PC-3 (cell line): ENCODE measurements around the gene CUTC. TPM values are rescaled to one million over a fixed set of nuclear protein-coding genes. Genes with fewer than 3 reads are reported as not detected.

Experiments used
- ATAC-seq: fragments of 200-7000 bp; cut with Tn5 transposase; 2 replicates; pipeline ENCODE4 v1.9.1; 2020; ENCODE audit warnings: mild to moderate bottlenecking, moderate library complexity
- BruUV-seq: library from RNA; stranded (reverse); fragments of 400-500 nt; replicated peaks from 2 replicates; lab custom pipeline; 2021; lab: Mats Ljungman, UMichigan
- CTCF ChIA-PET: fragments of 300-600 bp; sonication (Branson Sonifier 250); formaldehyde crosslinking; loops from one replicate; lab custom pipeline; 2022; ENCODE audit warnings: antibody characterized with exemption; lab: Charles Lee
- POLR2A ChIA-PET: fragments of 300-600 bp; sonication (Branson Sonifier 250); formaldehyde crosslinking; loops from one replicate; lab custom pipeline; 2022; ENCODE audit warnings: antibody characterized with exemption; ENCODE audit not compliant: unreplicated experiment; lab: Charles Lee
- DNase-seq: peaks from one replicate; pipeline ENCODE4 v3.0.0-alpha.2; 2015
- H2AFZ ChIP-seq: fragments of 300-600 bp; sonication (generic); 2 replicates; pipeline ENCODE4 v1.6.0; 2016; ENCODE audit warnings: antibody characterized with exemption, low read length
- H3F3A ChIP-seq: fragments of 300-600 bp; sonication (generic); one replicate; pipeline ENCODE4 v1.6.0; 2017; ENCODE audit warnings: antibody characterized with exemption, low read length, control low read depth, mild to moderate bottlenecking; ENCODE audit not compliant: unreplicated experiment
- H3K27ac ChIP-seq: fragments of 300-600 bp; sonication (generic); 2 replicates; pipeline ENCODE4 v1.5.1; 2016; ENCODE audit warnings: mild to moderate bottlenecking, low read length
- H3K27me3 ChIP-seq: fragments of 300-600 bp; sonication (generic); 2 replicates; pipeline ENCODE4 v1.6.1; 2016; ENCODE audit warnings: low read length, mixed read lengths
- H3K36me3 ChIP-seq: fragments of 300-600 bp; sonication (generic); 2 replicates; pipeline ENCODE4 v1.6.1; 2016; ENCODE audit warnings: low read depth, mixed run types, low read length, mixed read lengths
- H3K4me1 ChIP-seq: fragments of 300-600 bp; sonication (generic); 2 replicates; pipeline ENCODE4 v1.5.1; 2016; ENCODE audit warnings: low read length; ENCODE audit not compliant: insufficient read depth
- H3K4me2 ChIP-seq: fragments of 300-600 bp; sonication (generic); 2 replicates; pipeline ENCODE4 v1.6.0; 2016; ENCODE audit warnings: low read length
- H3K4me3 ChIP-seq: fragments of 300-600 bp; sonication (generic); 2 replicates; pipeline ENCODE4 v1.5.1; 2016; ENCODE audit warnings: mild to moderate bottlenecking, low read length, mixed read lengths
- H3K79me2 ChIP-seq: fragments of 300-600 bp; sonication (generic); 2 replicates; pipeline ENCODE4 v1.6.1; 2017; ENCODE audit warnings: low read length, mixed read lengths
- H3K9ac ChIP-seq: fragments of 300-600 bp; sonication (generic); 2 replicates; pipeline ENCODE4 v1.6.0; 2016; ENCODE audit warnings: mild to moderate bottlenecking, low read length
- H3K9me2 ChIP-seq: fragments of 300-600 bp; sonication (generic); replicated peaks from 2 replicates; pipeline ENCODE4 v1.6.1; 2016; ENCODE audit warnings: mixed run types, low read length, mixed read lengths
- H3K9me3 ChIP-seq: fragments of 300-600 bp; sonication (generic); 2 replicates; pipeline ENCODE4 v1.6.1; 2016; ENCODE audit warnings: low read length, mixed read lengths
- H4K20me1 ChIP-seq: fragments of 300-600 bp; sonication (generic); 2 replicates; pipeline ENCODE4 v1.6.1; 2016; ENCODE audit warnings: low read length, mixed read lengths
- EZH2 ChIP-seq: fragments of 300-600 bp; sonication (generic); IDR thresholded peaks from one replicate; pipeline ENCODE4 v1.6.1; 2017; ENCODE audit warnings: antibody characterized with exemption, mild to moderate bottlenecking, low read length; ENCODE audit not compliant: unreplicated experiment
- EZH2phosphoT487 ChIP-seq: fragments of 300-600 bp; sonication (generic); IDR thresholded peaks from 2 replicates; pipeline ENCODE4 v1.6.1; 2018; ENCODE audit warnings: mild to moderate bottlenecking, antibody characterized with exemption, low read length, borderline replicate concordance
- intact Hi-C: fragments of 100-400 bp; cut with micrococcal nuclease; formaldehyde crosslinking; loops from 2 replicates; pipeline ENCODE4 v1.9.0; 2023
- total RNA-seq: library from RNA; depleted of rRNA; stranded (reverse); fragments of >200 nt; gene quantifications from 2 replicates; pipeline ENCODE4 v1.2.3, GENCODE V29; 2014
- TF ChIP-seq, protein P1 (sequence below): fragments of 300-600 bp; sonication (generic); conservative IDR thresholded peaks from 2 replicates; pipeline ENCODE4 v1.5.1; 2017; ENCODE audit warnings: antibody characterized with exemption, low read depth, mild to moderate bottlenecking, low read length

CUTC gene
- total RNA-seq, 1 experiment from 2014 or later, result 10.2 TPM

DNA sequence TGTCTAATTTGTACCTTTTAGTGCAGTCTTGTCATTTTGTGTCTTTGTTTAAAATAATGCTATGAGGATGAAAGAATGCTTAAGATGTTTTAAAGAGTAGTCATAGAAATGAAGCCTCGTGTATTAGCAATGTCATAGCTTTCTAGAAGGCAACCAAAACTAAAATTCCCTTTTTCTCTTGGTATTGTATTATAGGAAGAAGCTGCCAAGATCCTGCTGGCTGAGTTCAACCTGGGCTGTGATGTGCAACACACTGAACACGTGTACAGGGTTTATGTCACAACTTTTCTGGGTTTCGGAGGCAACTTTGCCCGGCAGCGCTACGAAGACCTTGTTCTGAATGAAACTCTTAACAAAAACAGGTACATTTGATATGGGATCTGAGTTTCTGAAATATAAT is 36.3 kb upstream of the CUTC start:
- ChIA-PET CTCF (no interaction called here), POLR2A (no interaction called here)
- Histone ChIP-seq H3K4me2 (no peak overlapping the region), H3K9ac (no peak overlapping the region), H3K4me1 (no peaks in the 10 kb centered on the region), H3K36me3 (peaks cover 9% of the 10 kb centered on the region; the same call in 1 of the 2 replicates), H3K9me2 (no peaks in the 10 kb centered on the region), H2AFZ (no peak overlapping the region), H3K9me3 (no peaks in the 10 kb centered on the region), H3K27ac (no peak overlapping the region), H3K4me3 (no peak overlapping the region), H3K79me2 (no peaks in the 10 kb centered on the region), H3K27me3 (no peaks in the 10 kb centered on the region), H3F3A (no peaks in the 10 kb centered on the region), H4K20me1 (no peaks in the 10 kb centered on the region)
- intact Hi-C loops, result no loop called here
- ATAC-seq (no peak), DNase-seq (no peak)
- BruUV-seq, result no TSS peak
- TF ChIP-seq, protein P1, sequence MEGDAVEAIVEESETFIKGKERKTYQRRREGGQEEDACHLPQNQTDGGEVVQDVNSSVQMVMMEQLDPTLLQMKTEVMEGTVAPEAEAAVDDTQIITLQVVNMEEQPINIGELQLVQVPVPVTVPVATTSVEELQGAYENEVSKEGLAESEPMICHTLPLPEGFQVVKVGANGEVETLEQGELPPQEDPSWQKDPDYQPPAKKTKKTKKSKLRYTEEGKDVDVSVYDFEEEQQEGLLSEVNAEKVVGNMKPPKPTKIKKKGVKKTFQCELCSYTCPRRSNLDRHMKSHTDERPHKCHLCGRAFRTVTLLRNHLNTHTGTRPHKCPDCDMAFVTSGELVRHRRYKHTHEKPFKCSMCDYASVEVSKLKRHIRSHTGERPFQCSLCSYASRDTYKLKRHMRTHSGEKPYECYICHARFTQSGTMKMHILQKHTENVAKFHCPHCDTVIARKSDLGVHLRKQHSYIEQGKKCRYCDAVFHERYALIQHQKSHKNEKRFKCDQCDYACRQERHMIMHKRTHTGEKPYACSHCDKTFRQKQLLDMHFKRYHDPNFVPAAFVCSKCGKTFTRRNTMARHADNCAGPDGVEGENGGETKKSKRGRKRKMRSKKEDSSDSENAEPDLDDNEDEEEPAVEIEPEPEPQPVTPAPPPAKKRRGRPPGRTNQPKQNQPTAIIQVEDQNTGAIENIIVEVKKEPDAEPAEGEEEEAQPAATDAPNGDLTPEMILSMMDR, result no peak
- TF ChIP-seq EZH2phosphoT487 (no peak), EZH2 (no peak)

DNA sequence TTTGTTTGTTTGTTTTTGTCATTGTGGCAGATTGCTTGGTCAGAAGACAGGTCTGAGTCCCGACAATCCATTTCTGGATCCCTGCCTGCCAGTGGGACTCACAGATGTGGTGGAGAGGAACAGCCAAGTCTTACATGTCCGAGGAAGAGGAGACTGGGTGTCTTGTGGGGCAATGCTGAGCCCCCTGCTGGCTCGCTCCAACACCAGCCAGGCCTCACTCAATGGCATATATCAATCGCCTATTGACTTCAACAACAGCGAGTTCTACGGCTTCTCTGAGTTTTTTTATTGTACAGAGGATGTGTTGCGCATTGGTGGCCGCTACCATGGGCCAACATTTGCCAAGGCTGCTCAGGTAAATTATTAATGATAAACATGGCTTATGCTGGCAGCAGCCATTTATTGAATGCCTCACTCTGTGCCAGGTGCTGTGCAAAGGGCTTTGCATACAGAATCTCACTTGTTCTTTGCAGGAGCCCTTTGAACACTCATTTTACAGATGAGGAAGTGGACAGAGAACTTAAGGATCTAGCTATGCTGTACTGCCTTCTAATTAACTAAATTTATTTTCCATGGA is 33.4 kb upstream of the CUTC start:
- Histone ChIP-seq H3K27ac (no peak overlapping the region), H3K9me2 (no peaks in the 10 kb centered on the region), H3K4me1 (no peaks in the 10 kb centered on the region), H3K9me3 (no peaks in the 10 kb centered on the region), H4K20me1 (no peaks in the 10 kb centered on the region), H2AFZ (no peak overlapping the region), H3K9ac (no peak overlapping the region), H3K4me2 (no peak overlapping the region), H3K79me2 (no peaks in the 10 kb centered on the region), H3K4me3 (no peak overlapping the region), H3K27me3 (no peaks in the 10 kb centered on the region), H3K36me3 (peaks cover 9% of the 10 kb centered on the region; the same call in 1 of the 2 replicates), H3F3A (no peaks in the 10 kb centered on the region)
- ChIA-PET CTCF (no interaction called here), POLR2A (no interaction called here)
- BruUV-seq, result no TSS peak
- TF ChIP-seq, protein P1, result peak; percentile 34; the same call in 1 of the 2 replicates
- TF ChIP-seq EZH2phosphoT487, result no peak
- TF ChIP-seq EZH2, result no peak
- ATAC-seq (no peak), DNase-seq (no peak)
- intact Hi-C loops, result no loop called here

DNA sequence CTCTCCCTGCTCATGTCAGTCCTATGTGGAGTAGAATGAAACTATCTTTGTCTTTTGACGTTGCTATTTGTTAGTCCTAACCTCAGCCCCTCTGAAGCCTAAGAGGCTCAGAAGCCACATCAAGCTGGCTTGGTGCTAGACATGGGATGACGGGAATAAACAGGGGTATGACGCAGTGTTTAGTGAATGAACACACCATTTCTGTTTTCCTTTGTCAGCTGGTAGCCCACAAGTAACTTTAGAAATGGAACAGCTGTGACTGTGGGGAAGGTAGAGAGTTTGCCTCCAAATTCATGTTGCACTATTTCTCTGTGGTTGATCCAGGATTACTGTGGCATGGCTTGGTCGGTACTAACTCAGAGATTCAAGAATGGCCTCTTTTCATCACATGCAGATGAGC is 31.4 kb upstream of the CUTC start:
- no peaks in the 10 kb centered on the region for H3K27me3 ChIP-seq
- H3K9me3 ChIP-seq, result no peaks in the 10 kb centered on the region
- H4K20me1 ChIP-seq, result no peaks in the 10 kb centered on the region
- H3K9ac ChIP-seq, result no peak overlapping the region
- no peaks in the 10 kb centered on the region for H3K4me1 ChIP-seq
- peaks cover 9% of the 10 kb centered on the region; the same call in 1 of the 2 replicates for H3K36me3 ChIP-seq
- no peak overlapping the region for H3K4me3 ChIP-seq
- CTCF ChIA-PET, result no interaction called here
- ATAC-seq (no peak), DNase-seq (no peak)
- no peaks in the 10 kb centered on the region for H3K79me2 ChIP-seq
- no peak overlapping the region for H2AFZ ChIP-seq
- BruUV-seq, result no TSS peak
- H3K27ac ChIP-seq, result no peak overlapping the region
- POLR2A ChIA-PET, result no interaction called here
- no peak overlapping the region for H3K4me2 ChIP-seq
- H3K9me2 ChIP-seq, result no peaks in the 10 kb centered on the region
- H3F3A ChIP-seq, result no peaks in the 10 kb centered on the region
- TF ChIP-seq, protein P1, result no peak
- TF ChIP-seq EZH2phosphoT487, result no peak
- no peak for TF ChIP-seq EZH2
- intact Hi-C loops, result no loop called here
